Retina (tissue), 1 donor: ENCODE measurements around the gene DPYSL4.
A peak's percentile ranks its signal among the peaks of the same experiment; 100 is the strongest.

Experiments used
- DNase-seq: peaks from one replicate; pipeline ENCODE4 v3.0.0-alpha.2; 2016

DPYSL4 gene

GRCh38 chr10:132230557-132231210 lies 43.9 kb downstream of the DPYSL4 start:
- no peak for DNase-seq

- DNase-seq, result no peak
Observed at GRCh38 chr10:132231656-132232022, 44.9 kb downstream of the DPYSL4 start.

- DNase-seq, result no peak
Observed at GRCh38 chr10:132232023-132232951, 45.5 kb downstream of the DPYSL4 start.

GRCh38 chr10:132232981-132233380 lies 46.2 kb downstream of the DPYSL4 start:
- DNase-seq, result no peak

GRCh38 chr10:132233501-132234085 lies 46.8 kb downstream of the DPYSL4 start:
- no peak for DNase-seq

GRCh38 chr10:132234860-132235259 lies 48.1 kb downstream of the DPYSL4 start:
- DNase-seq, result no peak

- DNase-seq, result no peak
Observed at GRCh38 chr10:132236161-132236560, 49.4 kb downstream of the DPYSL4 start.

- DNase-seq, result no peak
Observed at GRCh38 chr10:132236881-132237280, 50.1 kb downstream of the DPYSL4 start.

- DNase-seq, result no peak
Observed at GRCh38 chr10:132237396-132237795, 50.6 kb downstream of the DPYSL4 start.

GRCh38 chr10:132237871-132238270 lies 51.1 kb downstream of the DPYSL4 start:
- DNase-seq, result peak; percentile 74

GRCh38 chr10:132238371-132239125 lies 51.8 kb downstream of the DPYSL4 start:
- no peak for DNase-seq

GRCh38 chr10:132239126-132240031 lies 52.6 kb downstream of the DPYSL4 start:
- DNase-seq, result peak; percentile 65

- DNase-seq, result peak; percentile 60
Observed at GRCh38 chr10:132240156-132240555, 53.4 kb downstream of the DPYSL4 start.

- no peak for DNase-seq
Observed at GRCh38 chr10:132240581-132240980, 53.8 kb downstream of the DPYSL4 start.

- no peak for DNase-seq
Observed at GRCh38 chr10:132241086-132241485, 54.3 kb downstream of the DPYSL4 start.

GRCh38 chr10:132241496-132241895 lies 54.7 kb downstream of the DPYSL4 start:
- DNase-seq, result peak; percentile 19

GRCh38 chr10:132242103-132242840 lies 55.5 kb downstream of the DPYSL4 start:
- DNase-seq, result no peak

GRCh38 chr10:132243141-132243540 lies 56.4 kb downstream of the DPYSL4 start:
- DNase-seq, result peak; percentile 40

GRCh38 chr10:132243626-132244025 lies 56.9 kb downstream of the DPYSL4 start:
- DNase-seq, result no peak

- peak; percentile 66 for DNase-seq
Observed at GRCh38 chr10:132245056-132245455, 58.3 kb downstream of the DPYSL4 start.

GRCh38 chr10:132246296-132246695 lies 59.5 kb downstream of the DPYSL4 start:
- DNase-seq, result no peak
